Measurements from ENCODE around the gene GAL3ST1. TPM values are rescaled to one million over a fixed set of nuclear protein-coding genes. Genes with fewer than 3 reads are reported as not detected.
"Not testable (repeated sequence)": the region's sequence is repeated elsewhere in the genome, so short reads cannot be mapped to it uniquely, and the experiment has no call there.

Gene GAL3ST1
- total RNA-seq, 1 experiment from 2014 or later: 8.9 TPM

GRCh38 chr22:30569674-30570202 lies 4.7 kb downstream of the GAL3ST1 start:
- Mint-ChIP-seq H3K4me1 (ENCODE audit: low read depth, unreplicated experiment) (peaks cover 26% of the 10 kb centered on the region), H3K4me3 (ENCODE audit: unreplicated experiment) (no peak overlapping the region), H3K27ac (ENCODE audit: unreplicated experiment) (no peak overlapping the region), H3K27me3 (ENCODE audit: insufficient read depth, unreplicated experiment) (no peaks in the 10 kb centered on the region), H3K9me3 (ENCODE audit: unreplicated experiment) (no peaks in the 10 kb centered on the region), H3K36me3 (ENCODE audit: insufficient read depth, unreplicated experiment) (peaks cover under 1% of the 10 kb centered on the region)
- ChIA-PET CTCF (no interaction called here), POLR2A (no interaction called here)
- BruUV-seq (replicated peaks): no TSS peak
- Histone ChIP-seq H3K4me3 (ENCODE audit: low read depth, low read length) (no peak overlapping the region), H3K9me3 (no peaks in the 10 kb centered on the region), H3K36me3 (ENCODE audit: control insufficient read depth, insufficient read depth, low read length) (no peaks in the 10 kb centered on the region), H3K4me1 (peaks cover 32% of the 10 kb centered on the region), H3K27me3 (replicated peaks; ENCODE audit: control insufficient read depth, insufficient read depth, low read length) (no peaks in the 10 kb centered on the region)
- no peak for DNase-seq
- TF ChIP-seq, protein P1, sequence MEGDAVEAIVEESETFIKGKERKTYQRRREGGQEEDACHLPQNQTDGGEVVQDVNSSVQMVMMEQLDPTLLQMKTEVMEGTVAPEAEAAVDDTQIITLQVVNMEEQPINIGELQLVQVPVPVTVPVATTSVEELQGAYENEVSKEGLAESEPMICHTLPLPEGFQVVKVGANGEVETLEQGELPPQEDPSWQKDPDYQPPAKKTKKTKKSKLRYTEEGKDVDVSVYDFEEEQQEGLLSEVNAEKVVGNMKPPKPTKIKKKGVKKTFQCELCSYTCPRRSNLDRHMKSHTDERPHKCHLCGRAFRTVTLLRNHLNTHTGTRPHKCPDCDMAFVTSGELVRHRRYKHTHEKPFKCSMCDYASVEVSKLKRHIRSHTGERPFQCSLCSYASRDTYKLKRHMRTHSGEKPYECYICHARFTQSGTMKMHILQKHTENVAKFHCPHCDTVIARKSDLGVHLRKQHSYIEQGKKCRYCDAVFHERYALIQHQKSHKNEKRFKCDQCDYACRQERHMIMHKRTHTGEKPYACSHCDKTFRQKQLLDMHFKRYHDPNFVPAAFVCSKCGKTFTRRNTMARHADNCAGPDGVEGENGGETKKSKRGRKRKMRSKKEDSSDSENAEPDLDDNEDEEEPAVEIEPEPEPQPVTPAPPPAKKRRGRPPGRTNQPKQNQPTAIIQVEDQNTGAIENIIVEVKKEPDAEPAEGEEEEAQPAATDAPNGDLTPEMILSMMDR (IDR thresholded peaks at IDR 0.05; ENCODE audit: insufficient read depth in 1 of 2, low read depth in 1 of 2, low read length in 1 of 2, severe bottlenecking in 1 of 2, unreplicated experiment in 1 of 2): no peak
- intact Hi-C loops (cut with micrococcal nuclease; ENCODE audit: unreplicated experiment): no loop called here

- ChIA-PET POLR2A (no interaction called here), CTCF (no interaction called here)
- Mint-ChIP-seq H3K4me3 (ENCODE audit: unreplicated experiment) (no peak overlapping the region), H3K4me1 (ENCODE audit: low read depth, unreplicated experiment) (peaks cover 17% of the 10 kb centered on the region), H3K36me3 (ENCODE audit: insufficient read depth, unreplicated experiment) (no peaks in the 10 kb centered on the region), H3K27me3 (ENCODE audit: insufficient read depth, unreplicated experiment) (no peaks in the 10 kb centered on the region), H3K27ac (ENCODE audit: unreplicated experiment) (no peak overlapping the region), H3K9me3 (ENCODE audit: unreplicated experiment) (no peaks in the 10 kb centered on the region)
- no peak for DNase-seq
- peaks cover 22% of the 10 kb centered on the region for H3K4me1 ChIP-seq
- TF ChIP-seq, protein P1 (IDR thresholded peaks at IDR 0.05; ENCODE audit: insufficient read depth in 1 of 2, low read depth in 1 of 2, low read length in 1 of 2, severe bottlenecking in 1 of 2, unreplicated experiment in 1 of 2): no peak
- H3K27me3 ChIP-seq (replicated peaks; ENCODE audit: control insufficient read depth, insufficient read depth, low read length): no peaks in the 10 kb centered on the region
- H3K4me3 ChIP-seq (ENCODE audit: low read depth, low read length): no peak overlapping the region
- no peaks in the 10 kb centered on the region for H3K36me3 ChIP-seq (ENCODE audit: control insufficient read depth, insufficient read depth, low read length)
- BruUV-seq (replicated peaks): no TSS peak
- intact Hi-C loops (cut with micrococcal nuclease; ENCODE audit: unreplicated experiment): no loop called here
- H3K9me3 ChIP-seq: no peaks in the 10 kb centered on the region
These were observed 6.2 kb downstream of the GAL3ST1 start for GRCh38 chr22:30568137-30568805.

DNA sequence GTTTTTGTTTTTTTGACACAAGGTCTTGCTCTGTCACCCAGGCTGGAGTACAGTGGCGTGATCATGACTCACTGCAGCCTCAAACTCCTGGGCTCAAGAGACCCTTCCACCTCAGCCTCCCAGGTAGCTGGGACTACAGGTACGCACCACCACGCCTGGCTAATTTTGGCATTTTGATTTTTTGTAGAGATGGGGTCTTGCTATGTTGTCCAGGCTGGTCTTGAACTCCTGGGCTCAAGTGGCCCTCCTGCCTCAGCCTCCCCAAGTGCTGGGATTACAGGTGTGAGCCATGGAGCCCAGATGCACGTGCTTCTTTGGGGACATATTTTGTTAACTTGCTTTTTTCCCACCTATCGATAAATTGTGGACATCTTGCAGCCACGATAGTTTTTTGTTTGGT lies 7.2 kb downstream of the GAL3ST1 start:
- intact Hi-C loops (cut with micrococcal nuclease; ENCODE audit: unreplicated experiment); H3K27me3 ChIP-seq (replicated peaks; ENCODE audit: control insufficient read depth, insufficient read depth, low read length); H3K36me3 Mint-ChIP-seq (ENCODE audit: insufficient read depth, unreplicated experiment); H3K27me3 Mint-ChIP-seq (ENCODE audit: insufficient read depth, unreplicated experiment); CTCF ChIA-PET; H3K4me1 Mint-ChIP-seq (ENCODE audit: low read depth, unreplicated experiment); POLR2A ChIA-PET; H3K27ac Mint-ChIP-seq (ENCODE audit: unreplicated experiment); H3K4me3 Mint-ChIP-seq (ENCODE audit: unreplicated experiment); H3K9me3 ChIP-seq; BruUV-seq (replicated peaks); H3K36me3 ChIP-seq (ENCODE audit: control insufficient read depth, insufficient read depth, low read length); H3K4me3 ChIP-seq (ENCODE audit: low read depth, low read length); DNase-seq; H3K9me3 Mint-ChIP-seq (ENCODE audit: unreplicated experiment): not testable (repeated sequence)
- H3K4me1 ChIP-seq: peaks cover 12% of the 10 kb centered on the region
